ENCODE measurements around the gene MYO9B.

Gene MYO9B

DNA sequence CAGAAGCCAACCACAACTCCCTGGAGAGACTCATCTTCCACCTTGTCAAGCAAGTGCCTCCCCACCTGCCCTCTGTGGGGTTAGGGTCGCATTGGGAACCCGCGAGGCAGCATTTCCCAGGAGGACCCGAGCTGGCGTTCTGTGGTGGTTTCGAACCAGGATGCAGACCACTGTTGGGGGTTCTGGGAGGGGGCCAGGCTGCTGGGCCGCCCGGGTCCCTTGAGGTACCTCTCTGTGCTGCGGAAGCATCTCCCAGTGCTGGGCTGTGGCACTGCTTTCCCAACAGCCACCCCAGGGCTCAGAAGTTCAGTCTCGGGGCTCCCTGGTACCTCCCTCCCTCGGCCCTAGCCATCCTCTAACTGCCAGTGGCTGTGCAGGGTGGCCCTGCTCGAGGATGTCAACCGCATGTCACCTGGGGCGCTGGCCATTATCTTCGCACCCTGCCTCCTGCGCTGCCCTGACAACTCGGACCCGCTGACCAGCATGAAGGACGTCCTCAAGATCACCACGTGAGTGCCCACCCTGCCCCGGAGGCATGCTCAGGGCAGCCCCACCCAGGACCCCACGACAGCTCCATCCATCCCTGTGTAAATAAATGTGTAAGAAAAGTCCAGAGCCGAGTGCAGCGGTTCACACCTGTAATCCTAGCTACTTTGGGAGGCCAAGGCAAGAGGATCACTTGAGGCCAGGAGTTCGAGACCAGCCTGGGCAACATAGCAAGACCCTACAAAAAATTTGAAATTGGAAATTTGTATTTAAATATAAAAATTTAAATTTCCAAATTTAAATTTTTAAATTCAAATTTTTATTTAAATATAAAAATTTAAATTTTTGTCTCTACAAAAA lies 131.4 kb downstream of the MYO9B start:
- in situ Hi-C loops (cut with MboI; ENCODE audit: low sequenced_read_pairs), result no loop called here

DNA sequence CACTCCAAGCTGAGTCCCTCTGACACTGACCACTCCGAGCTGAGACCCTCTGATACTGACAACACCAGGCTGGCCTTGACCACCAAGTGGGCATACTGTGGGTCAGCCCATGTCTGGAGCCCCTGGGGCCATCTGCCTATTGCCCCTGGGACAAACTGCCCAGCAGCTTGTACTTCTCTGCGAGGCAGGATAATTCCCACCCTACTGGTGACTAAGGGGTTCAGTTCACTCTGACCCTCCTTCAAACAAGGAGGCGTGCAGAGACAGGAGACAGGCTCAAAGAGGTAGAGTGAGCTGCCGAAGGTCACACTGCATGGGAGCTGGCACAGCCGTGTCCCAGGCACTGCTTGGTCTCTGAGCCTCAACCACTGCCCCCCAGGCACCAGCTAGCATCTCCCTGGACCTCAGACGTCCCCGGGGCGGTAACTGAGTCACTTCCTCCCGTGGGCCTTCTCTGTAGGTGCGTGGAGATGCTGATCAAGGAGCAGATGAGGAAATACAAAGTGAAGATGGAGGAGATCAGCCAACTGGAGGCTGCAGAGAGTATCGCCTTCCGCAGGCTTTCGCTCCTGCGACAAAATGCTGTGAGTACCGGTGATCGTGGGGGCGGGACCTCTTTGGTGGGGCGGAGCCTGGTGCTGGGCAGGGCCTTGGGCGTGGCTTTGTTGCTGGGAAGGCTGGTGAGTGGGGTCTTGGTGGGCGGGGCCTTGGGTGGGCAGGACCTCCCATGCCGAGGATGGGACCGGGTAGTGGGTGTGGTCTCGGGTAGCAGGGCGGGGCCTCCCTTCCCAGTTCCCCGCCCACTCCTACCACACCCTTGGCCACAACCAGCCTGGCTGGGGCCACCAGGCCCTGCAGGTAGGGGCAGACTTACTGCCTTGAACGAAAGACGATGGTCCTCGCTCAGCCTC lies 133.8 kb downstream of the MYO9B start:
- in situ Hi-C loops (cut with MboI; ENCODE audit: low sequenced_read_pairs), result no loop called here

DNA sequence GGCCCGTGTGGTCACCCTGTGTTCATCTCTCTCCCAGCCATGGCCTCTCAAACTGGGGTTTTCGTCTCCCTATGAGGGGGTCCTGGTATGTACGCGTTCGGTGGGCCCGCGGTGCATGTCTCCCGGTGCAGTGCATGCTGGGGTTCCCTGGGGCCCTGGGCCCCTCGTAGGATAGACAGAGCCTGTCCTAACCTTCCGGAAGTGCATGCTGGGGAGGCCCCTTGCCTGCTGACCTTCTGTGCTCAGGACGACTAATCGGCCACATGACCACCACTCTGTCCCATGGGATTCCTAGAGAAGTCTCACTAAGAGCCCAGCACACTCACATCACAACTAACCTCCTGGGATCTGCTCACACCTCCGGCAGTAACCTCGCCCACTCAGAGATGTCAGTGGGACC lies 134.7 kb downstream of the MYO9B start:
- in situ Hi-C loops (cut with MboI; ENCODE audit: low sequenced_read_pairs), result no loop called here

DNA sequence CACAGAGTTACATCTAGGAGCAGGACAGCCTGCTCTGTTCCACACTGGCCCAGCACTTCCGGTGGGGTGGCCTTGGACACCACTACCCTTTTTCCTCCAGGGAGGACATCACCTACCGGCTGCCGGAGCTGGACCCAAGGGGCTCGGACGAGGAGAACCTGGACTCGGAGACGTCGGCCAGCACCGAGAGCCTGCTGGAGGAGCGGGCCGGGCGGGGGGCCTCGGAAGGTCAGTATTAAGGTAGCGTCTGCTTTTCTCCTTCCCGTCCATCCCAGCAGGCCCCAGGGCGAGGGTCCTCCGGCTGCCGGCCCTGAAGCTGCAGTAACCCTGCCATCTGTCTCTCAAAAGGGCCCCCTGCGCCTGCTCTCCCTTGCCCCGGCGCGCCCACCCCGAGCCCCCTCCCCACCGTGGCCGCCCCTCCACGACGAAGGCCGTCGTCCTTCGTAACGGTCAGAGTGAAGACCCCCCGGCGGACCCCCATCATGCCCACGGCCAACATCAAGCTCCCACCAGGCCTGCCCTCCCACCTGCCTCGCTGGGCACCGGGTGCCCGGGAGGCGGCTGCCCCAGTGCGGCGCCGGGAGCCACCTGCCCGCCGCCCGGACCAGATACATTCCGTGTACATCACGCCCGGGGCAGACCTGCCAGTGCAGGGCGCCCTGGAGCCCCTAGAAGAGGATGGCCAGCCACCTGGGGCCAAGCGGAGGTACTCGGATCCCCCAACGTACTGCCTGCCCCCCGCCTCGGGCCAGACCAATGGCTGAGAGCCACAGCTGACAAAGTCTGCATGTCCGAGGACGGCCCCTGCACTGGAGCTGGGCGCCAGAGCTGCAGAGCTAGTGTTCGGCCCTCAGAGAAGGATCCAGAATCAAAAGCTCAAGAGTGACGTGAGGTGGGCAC lies 136.2 kb downstream of the MYO9B start:
- in situ Hi-C loops (cut with MboI; ENCODE audit: low sequenced_read_pairs), result no loop called here

DNA sequence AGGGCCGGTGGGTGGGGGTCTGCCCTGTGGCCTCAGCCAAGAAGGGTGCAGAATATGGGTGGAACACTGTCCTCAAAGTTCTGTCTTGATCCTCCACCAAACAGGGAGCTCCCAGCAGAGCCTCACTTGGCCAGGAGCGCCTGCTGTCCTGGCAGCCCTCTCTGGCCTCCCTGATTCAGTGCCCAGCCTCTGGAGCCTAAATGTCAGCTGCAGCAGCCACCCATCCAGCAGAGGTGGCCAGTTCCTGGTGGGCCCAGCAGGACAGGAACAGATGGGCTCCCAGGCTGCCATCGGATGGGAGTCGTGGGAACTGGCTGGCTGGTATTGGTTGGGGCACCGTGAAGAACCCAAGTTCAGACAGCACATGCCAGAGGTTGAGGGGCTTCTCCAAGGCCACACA lies 137.8 kb downstream of the MYO9B start:
- in situ Hi-C loops (cut with MboI; ENCODE audit: low sequenced_read_pairs), result no loop called here

DNA sequence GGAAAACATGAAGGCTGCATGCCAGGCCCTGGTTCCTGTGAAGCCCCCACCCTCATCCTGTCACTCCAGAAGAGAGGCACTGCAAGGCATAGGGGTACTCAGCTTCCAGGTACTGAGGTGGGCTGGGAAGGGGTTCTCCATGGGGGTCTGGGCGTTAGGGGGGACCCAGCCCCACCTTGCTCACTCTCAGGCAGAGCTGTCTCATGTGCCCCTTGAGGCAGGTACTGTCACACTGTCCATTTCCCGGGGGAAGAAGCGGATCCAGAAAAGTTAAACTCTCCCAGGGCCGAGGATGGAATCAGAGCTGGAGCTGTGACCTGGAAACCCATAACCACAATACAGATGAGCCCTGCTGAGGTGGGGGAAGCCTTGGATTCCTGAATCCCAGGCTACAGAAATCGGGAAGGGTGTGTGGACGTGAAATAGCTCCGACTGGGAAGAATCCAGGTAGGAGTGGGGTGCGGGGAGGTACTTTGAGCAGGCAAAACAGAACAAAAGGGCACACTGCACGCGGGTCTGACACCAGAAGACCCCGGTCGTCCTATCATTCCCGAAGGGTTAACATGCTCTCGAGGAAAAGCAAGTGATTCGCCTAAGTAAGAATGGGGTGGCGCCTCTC lies 139.0 kb downstream of the MYO9B start:
- in situ Hi-C loops (cut with MboI; ENCODE audit: low sequenced_read_pairs), result no loop called here

DNA sequence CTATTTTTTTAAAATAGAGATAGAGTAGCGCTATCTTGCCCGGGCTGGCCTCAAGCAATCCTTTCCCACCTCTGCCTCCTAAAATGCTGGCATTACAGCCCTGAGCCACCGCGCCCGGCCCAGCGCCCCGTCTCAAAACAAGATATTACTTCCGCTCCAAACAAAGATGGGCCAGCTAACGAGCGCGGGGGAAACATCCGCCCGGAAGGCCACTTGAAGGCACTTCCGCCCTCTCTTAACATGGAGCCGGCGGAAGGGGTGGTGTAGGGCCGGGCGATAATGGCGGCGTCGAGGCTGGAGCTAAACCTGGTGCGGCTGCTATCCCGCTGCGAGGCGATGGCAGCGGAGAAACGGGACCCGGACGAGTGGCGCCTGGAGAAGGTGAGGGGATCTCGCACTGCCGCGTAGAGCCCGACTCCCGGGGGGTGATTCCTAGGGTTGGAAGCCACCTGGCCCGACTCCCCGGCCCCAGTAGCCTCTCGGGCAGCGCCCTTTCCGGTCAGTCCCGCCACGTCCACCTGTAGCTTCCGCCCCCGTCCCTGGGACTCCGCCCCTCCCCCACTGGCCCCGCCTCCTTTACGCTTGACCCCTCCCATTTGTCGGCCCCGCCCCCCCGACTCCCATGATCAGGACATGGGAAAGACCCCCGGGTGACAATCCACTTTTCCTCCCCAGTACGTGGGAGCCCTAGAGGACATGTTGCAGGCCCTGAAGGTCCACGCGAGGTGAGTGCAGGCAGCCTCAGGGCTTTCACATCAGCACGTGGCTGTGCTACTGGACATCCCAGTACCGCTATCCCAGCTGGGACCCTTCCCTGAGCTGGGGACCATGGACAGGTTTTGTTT lies 139.8 kb downstream of the MYO9B start, which contains the start of gene USE1:
USE1 (plus strand) TSS at position 231 of the 845 bp plus-strand sequence; CDS start at position 280, 49 bp downstream.
- in situ Hi-C loops (cut with MboI; ENCODE audit: low sequenced_read_pairs), result no loop called here

DNA sequence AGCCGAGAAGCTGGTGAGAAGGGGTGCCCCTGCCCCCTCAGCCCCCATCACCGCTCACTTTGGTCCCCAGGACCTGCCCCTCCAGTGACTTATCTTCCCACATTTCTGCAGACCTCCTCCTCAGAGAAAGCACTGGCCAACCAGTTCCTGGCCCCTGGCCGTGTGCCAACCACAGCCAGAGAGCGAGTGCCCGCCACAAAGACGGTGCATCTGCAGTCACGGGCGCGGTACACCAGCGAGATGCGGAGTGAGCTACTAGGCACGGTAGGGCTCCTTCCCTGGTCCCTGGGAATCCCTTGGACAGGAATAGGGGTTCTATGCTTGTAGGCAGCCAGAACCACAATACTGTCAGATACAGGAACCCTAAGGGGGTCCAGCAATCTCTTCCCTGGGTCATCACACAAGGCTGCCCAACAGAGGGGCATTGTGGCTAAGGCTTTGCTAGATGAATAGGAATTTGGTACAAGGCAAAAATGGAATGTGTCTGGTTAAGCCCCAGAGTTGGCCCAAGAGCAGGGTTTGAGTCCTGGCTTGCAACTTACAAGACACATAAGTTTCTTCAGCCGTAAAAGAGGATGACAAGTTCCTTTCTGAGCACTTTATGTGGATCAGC lies 140.6 kb downstream of the MYO9B start:
- in situ Hi-C loops (cut with MboI; ENCODE audit: low sequenced_read_pairs), result no loop called here

DNA sequence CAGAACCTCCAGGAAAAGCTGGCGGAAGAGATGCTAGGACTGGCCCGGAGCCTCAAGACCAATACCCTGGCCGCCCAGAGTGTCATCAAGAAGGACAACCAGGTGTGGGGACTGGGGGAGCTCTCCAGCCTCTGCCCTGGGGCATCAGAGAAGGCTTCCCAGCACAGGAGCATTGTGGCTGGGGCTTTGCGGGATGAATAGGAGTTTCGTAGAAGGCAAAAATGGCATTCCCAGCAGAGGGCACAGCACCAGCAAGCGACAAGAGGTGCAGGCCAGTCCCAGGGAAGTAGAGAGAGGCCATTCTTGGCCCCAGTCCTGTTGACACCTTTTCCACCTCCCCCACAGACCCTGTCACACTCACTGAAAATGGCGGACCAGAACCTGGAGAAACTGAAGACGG lies 143.7 kb downstream of the MYO9B start:
- in situ Hi-C loops (cut with MboI; ENCODE audit: low sequenced_read_pairs), result no loop called here

DNA sequence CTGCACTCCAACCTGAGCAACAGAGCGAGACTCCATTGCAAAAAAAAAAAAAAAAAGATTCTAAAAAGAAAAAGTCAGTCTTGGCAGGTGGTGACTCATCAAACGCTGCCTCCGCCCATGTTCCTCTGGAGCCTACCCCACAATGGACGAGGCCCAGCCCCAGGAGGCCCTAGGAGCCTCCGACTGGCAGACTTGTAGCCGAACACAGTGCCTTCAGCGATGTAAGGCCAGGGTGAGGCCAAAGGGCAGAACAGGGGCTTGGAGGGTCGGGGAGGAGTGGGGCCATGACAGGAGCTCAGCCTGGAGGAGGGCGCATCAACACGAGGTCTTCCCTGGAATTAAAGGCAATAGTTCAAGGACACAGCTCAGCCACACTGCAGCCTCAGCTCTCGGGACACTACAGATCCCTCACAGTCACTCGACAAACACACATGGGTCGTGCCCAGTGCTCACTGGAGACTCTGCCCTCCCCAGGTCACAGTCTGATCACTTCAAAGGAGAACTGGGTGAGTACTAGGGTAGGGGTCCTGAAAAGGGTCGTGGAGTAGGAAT lies 144.7 kb downstream of the MYO9B start:
- in situ Hi-C loops (cut with MboI; ENCODE audit: low sequenced_read_pairs), result no loop called here

DNA sequence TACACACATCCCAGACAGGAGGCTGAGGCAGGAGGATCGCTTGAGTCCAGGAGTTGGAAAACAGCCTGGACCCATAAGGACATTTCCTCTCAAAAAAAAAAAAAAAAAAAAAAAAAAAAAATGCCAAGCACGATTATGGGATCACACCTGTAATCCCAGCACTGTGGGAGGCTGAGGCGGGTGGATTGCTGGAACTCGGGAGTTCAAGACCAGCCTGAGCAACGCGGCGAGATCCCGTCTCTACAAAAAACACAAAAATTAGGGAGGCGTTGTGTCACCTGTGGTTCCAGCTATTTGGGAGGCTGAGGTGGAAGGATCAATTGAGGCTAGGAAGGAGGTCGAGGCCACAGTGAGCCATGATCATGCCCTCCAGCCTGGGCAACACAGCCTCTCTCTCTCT lies 149.5 kb downstream of the MYO9B start:
- in situ Hi-C loops (cut with MboI; ENCODE audit: low sequenced_read_pairs), result no loop called here

DNA sequence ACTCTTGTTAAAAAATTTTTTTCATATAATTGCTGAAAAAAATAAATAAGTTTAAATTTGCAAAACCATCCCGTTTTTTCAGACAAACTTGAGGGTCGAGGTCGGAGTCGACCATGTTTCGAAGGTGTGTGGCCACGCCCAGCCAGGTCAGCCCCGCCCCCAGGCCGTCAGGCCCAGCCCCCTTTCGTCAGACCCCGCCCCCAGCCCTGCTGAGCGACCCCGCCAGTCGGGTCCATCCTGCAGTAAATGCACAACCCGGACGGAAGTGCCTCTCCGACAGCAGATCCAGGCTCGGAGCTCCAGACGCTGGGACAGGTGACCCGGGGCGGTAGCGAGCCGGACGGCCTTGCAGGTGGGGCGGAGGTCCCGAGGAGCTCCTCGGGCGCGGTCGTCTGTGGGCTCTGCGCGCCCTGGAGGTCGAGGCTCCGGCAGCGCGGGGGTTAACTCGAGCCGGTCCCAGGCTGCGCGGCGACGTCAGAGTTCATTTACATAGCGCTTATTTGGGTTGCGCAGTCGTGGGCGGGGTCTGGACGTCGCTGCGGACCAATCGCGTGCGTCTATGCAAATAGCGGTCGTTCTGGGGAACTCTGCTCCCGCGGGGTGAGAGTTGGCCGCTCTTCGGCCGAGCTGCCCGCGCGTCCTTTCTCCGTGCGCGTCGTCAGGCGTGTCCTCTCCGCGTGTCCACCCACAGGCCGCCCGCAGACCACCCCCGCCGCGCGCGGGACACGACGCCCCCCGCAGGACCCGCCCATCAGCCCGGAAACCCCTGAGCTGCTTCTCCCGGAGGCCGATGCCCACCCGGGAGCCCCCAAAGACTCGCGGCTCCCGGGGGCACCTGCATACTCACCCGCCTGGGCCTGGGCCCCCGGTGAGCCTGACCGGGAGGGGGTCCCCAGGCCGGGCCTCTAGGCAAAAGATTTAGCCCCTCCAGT lies 150.7 kb downstream of the MYO9B start, which contains the start of gene OCEL1:
OCEL1 (plus strand) TSS at position 225 of the 932 bp plus-strand sequence; CDS start at position 247, 22 bp downstream.
- in situ Hi-C loops (cut with MboI; ENCODE audit: low sequenced_read_pairs), result no loop called here

DNA sequence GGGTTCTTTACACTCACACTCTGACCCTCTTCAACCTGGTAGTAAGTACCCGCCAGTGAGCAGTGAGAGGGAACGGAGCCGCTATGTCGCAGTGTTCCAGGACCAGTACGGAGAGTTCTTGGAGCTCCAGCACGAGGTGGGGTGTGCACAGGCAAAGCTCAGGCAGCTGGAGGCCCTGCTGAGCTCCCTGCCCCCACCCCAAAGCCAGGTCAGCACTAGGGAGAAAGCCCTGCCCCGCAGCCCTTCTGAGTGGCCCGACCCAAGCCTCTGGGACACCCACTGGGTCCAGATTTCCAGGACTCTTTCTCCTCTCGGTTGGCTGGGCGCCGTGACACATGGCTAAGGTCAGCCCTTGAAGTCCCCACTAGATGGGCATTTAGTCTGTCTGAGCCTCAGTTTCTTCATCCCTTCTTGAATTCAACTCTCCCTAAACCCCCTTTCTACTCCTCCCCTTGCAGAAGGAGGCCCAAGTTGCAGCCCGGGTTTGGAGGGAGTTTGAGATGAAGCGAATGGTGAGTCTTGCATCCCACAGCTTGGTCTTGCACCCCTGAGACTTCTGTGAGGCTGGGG lies 152.3 kb downstream of the MYO9B start:
- in situ Hi-C loops (cut with MboI; ENCODE audit: low sequenced_read_pairs), result no loop called here

DNA sequence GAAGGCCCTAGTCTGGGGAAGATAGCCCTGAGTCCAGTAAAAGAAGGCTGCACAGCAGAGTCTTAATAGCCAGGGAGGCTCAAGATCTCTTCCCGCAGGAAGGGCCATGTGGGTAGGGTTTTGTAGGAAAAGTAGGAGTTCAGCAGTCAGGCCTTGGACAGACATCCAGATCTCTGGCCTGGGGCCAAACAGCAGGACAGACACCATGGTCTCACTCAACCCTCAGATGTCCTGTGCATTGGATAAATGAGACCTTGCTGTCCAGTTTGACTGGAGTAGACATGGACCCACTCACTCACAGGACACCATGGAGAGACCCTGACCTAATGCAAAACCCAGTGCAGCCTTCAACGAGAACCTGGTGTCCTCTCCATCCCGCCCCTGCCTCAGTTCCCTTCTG lies 154.3 kb downstream of the MYO9B start:
- in situ Hi-C loops (cut with MboI; ENCODE audit: low sequenced_read_pairs), result no loop called here

DNA sequence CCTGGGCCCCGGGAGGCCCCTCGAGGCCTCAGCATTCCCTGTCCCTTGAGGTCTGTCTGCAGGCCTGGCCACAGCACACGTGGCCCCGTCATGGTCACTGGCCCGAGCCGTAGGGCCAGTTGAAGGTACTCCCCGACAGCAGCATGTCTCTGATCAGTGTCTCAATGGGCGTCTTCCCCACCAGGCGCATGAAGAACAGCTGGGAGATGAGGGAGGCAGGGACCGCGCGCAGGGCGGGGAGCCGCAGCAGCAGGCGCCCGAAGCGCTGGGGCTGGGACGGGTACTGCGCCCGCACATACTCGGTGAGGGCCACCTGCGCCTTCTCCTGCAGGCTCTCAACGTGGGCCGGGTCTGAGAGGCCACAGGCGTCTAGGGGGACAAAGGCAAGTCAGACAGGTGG lies 156.7 kb downstream of the MYO9B start:
- in situ Hi-C loops (cut with MboI; ENCODE audit: low sequenced_read_pairs), result no loop called here

DNA sequence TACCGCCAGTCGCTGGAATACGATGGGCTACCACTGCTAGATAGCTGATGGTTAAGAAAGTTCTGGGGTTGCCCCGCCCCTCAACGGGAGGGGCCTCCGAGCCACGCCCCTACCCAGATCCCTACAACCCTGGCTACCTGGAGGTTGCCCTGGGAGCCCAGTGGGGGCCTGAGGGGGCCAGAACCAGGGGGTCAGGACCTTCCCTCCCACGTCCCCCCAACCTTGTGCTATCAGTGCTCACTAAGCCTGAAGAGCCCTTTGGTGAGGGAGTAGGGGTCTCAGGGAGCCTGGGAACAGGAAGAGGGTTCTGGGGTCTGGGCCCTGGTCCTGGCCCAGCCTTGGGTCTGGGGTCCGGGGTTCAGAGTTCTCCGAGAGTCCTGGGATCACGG lies 159.3 kb downstream of the MYO9B start:
- in situ Hi-C loops (cut with MboI; ENCODE audit: low sequenced_read_pairs), result no loop called here

DNA sequence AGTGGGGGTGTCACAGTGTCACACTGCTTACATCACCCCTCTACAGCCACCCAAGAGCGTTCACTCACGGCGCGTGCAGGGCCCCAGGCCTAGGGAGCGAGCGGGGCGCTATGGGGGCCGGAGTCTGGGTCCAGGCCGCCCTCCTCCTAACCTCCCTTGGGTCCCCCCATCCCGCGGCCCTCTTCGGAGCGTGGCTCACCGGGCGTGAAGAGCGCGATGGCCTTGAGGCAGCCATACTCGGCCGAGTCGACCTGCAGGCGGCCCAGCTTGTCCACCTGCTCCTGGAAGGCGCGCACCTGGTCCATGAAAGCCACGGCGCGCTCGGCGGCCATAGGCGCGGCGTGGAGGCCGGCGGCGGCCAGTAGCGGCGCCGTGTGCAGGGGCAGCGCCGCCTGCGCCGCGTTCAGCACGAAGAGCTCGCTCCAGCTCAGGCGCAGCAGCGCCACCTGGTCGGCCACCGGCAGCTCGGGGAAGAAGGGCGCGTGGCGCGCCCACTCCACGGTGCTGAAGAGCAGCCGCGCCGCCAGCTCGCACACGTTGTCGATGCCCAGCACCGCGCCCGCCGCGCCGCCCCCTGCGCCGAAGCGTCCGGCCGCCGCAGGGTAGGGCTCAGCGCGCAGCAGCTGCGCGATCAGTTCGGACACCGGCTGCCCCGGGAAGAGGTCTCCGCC lies 159.9 kb downstream of the MYO9B start:
- in situ Hi-C loops (cut with MboI; ENCODE audit: low sequenced_read_pairs), result no loop called here
